Measurements from ENCODE around the gene FGF11.
A peak's percentile ranks its signal among the peaks of the same experiment; 100 is the strongest.

GRCh38 chr17:7441266-7441665, 2.0 kb downstream of the FGF11 start:
- 0 out of 2 replicates have a peak, but pooled peaks have one; percentile 1 for TF ChIP-seq JUND (IDR thresholded peaks at IDR 0.05)
- no peak for TF ChIP-seq CTCF (IDR thresholded peaks at IDR 0.05)
- TF ChIP-seq FOXM1 (IDR thresholded peaks at IDR 0.05; ENCODE audit: low read depth) = no peak

Measured in SK-N-SH (cell line).